Stimulated activated CD4-positive, alpha-beta T cell treated with anti-CD3 and anti-CD28 coated beads, Interleukin-15, amount 100 ng/mL, for 1 hour (primary cell): ENCODE measurements around the gene STAG1.
"Not testable (repeated sequence)": the region's sequence is repeated elsewhere in the genome, so short reads cannot be mapped to it uniquely, and the experiment has no call there.

Experiments
- DNase-seq, 2 donors: peaks; one replicate each; pipeline ENCODE4 v3.0.0-alpha.2; 2020; ENCODE audit warnings: low read depth in 1 of 2, low spot score in 1 of 2

The STAG1 gene

GRCh38 chr3:136606216-136606615 lies 146.0 kb downstream of the STAG1 start:
- not testable (repeated sequence) for DNase-seq

DNA sequence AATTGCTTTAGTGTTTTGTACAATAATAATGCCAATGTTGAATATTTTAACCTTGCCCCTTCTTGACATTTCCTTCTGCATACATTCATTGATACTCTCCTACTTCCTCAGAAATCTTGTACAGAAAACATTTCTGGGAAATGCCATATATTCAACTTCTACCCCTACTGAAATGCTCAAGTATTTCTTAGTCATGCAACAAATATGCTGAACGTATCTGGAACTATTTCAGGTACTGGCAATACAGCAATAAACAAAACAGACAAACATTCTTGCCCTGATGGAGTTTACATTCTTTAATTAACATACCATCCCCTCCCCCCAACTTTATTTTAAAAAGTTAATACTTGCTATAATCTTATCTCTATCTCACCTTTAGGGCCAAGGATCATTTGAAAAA lies 147.2 kb downstream of the STAG1 start:
- no peak for DNase-seq

- no peak for DNase-seq
These were observed 149.4 kb downstream of the STAG1 start for GRCh38 chr3:136602818-136603217.

DNA sequence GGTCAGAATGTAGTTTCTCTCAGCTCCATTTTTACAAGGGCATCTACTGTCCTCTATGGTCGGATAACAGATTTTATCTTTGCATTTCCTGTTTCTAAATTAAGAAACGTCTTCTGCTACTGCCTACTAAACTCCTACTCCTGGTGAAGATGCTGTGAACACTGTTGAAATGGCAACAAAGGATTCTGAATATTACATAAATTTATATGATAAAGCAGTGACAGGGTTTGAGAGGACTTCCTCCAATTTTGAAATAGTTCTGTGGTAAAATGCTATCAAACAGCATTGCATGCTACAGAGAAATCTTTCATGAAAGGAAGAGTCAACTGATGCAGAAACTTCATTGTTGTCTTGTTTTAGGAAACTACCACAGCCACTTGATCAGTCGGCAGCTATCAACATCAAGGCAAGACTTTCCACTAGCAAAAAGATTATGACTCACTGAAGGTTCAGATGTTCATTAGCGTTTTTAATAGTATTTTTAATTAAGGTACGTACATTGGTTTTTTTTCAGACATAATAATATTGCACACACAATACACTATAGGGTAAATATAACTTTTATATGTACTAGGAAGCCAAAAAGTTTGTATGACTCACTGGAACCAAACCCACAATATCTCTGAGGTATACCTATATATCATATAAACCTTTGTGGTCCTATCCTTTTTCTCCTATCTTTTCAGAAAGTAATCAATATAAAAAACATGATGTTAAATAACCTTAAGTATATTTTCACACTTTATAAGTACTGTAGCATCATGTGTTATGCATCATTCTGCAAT lies 156.1 kb downstream of the STAG1 start:
- DNase-seq = no peak

DNA sequence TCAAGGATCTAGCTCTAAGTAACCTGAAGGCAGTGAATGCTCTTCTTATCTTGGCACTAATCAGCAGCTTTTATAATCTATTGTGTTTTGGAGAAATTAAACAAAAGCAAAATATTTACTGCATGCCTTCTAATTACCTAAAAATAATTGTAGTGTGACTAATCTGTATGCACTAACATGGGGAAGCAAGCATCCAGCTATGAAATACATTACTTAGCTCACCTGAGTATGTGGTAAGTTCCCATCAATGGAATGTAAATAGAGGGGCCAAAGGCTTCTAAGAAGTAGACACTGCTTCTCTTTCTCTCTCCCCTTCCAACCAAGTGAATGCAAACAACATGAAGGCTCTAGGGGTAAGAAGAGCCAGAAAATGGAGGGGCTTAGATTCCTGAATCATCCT lies 165.6 kb downstream of the STAG1 start:
- DNase-seq = no peak

DNA sequence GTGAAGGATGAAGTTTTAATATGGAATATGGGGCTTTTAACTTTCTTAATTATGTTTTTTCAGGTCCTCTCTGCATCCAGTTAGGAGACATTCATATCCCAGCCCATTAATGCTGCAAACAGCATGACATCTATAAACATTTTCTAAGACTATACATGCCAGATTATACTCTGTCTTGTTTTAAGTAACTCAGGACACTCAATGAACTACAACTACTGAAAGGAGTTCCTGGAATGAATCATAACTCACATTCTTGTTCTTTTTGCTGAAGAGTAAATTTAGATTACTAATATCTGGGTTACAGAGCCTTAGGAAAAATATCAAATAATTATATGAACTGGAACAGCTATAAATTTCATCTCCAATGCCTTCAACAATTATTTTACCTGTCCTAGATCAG lies 167.4 kb downstream of the STAG1 start:
- no peak for DNase-seq

DNA sequence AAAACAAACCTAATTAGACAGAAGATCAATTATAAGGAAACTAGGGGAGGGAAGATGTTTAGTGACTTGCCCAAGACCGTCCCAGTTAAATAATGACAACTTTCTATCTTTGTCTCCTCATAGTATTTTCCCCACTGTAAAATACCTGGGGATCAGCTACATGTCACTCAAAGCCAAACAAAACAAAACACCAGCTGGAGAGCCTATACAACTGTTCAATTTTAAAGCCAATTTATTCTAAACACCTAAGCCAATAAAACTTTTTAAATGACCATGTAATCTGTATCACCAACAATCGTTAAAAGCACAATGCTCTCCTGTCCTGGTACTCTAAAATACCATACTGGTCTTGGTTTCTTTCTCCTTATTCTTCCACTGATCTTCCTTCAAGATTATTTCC lies 168.4 kb downstream of the STAG1 start:
- DNase-seq = no peak

DNA sequence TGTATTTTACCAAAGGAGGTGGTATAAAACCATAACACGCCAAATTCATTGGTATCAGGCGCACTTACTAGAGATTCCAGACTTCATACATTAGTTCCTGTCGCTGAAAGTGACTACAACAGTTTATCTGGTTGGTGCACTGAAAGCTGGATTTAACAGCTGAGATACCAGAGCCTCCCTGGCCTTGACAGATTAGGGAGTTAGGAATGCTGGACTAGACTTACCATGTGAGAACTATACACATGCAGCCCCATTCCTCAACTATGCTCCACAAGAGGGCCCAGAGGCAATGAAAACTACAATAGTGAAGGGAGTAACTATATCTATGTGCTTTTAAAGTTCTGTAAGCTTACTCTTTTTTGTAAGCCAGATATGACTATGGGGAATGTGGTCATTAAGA lies 174.4 kb downstream of the STAG1 start:
- no peak for DNase-seq

DNA sequence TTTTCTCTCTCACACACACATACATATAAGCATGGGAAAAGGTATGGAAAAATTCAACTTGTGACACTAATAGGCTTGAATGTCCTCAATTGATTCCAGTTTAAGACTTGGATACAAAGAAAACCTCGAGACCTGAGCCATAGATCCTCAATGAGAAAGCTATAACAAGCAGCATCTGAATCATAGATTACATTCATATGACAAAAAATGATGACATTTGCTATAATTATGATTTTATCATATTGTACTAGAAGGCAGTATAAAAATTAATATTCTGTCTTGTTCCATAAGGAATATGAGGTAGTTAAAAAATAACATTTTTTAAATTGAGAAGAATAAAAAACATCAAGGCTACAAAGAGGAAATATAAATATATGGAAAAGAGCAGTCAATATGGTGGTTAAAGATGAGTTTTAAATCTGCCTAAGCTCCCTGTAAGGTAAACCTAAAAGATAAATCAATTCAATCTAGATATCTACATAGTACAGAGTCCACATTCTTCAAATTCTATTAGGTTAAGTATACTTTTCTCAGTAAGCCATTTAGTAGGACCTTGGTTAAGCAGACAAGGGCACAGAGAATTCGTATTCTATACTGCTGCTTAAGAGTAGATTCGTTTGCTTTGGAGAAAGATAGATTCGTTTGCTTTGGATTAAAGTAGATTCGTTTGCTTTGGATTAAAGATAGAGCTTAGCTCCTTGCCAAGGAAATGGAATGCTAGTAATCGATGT lies 175.7 kb downstream of the STAG1 start:
- DNase-seq = no peak

DNA sequence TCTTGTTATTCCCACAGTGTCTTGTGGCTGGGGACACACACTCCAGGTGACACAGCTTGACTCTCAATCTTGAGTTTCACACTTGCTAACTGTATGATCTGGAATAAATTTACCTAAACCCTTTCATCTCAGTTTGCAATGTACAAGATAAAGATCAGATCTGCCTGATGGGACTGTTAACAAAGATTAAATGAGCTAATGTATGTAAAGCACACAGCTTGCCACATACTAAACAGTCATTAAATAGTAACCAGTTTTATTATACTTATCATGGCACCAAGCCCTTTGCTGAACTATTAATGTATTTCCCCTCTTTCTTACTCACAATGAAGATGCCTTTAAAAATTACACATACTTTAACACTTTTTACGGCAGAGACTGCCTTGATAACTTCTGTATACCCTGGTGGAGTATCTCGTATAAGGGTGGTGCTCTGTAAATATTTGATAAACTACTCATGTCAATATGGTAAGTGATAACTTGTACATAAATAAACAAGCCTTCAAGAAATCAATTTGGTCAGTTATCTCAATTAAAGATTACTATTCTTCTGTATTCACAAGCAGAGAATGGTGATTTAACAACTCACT lies 184.5 kb downstream of the STAG1 start:
- DNase-seq = no peak

- DNase-seq = not testable (repeated sequence)
These were observed 187.2 kb downstream of the STAG1 start for GRCh38 chr3:136564962-136565361.

- DNase-seq = no peak
These were observed 190.2 kb downstream of the STAG1 start for GRCh38 chr3:136562026-136562425.

GRCh38 chr3:136559896-136560295 lies 192.3 kb downstream of the STAG1 start:
- no peak for DNase-seq

GRCh38 chr3:136549461-136549860 lies 202.7 kb downstream of the STAG1 start:
- DNase-seq = not testable (repeated sequence)

GRCh38 chr3:136547293-136547692 lies 204.9 kb downstream of the STAG1 start:
- no peak for DNase-seq

GRCh38 chr3:136546720-136547119 lies 205.5 kb downstream of the STAG1 start:
- no peak for DNase-seq

- DNase-seq = no peak
These were observed 206.4 kb downstream of the STAG1 start for GRCh38 chr3:136545664-136546268.

- DNase-seq = no peak
These were observed 207.6 kb downstream of the STAG1 start for GRCh38 chr3:136544532-136544931.

DNA sequence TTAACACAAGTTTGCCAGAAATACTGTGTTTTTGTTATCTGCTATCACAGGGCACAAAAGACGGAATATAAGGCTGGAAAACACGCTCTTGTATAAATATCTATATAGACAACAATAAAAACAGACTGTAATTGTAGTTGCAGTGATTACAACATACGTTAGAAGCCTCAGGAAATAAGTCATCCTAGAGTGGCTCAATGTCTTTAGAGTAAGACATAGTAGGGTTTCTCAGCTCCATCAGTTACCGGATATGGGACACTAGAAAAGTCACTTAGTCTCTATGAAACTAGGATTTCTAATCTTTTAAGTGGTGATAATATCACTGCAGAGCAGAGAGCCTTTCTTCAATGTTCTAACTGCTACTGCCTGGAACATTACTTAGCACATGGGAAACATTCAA lies 208.8 kb downstream of the STAG1 start:
- DNase-seq = no peak

DNA sequence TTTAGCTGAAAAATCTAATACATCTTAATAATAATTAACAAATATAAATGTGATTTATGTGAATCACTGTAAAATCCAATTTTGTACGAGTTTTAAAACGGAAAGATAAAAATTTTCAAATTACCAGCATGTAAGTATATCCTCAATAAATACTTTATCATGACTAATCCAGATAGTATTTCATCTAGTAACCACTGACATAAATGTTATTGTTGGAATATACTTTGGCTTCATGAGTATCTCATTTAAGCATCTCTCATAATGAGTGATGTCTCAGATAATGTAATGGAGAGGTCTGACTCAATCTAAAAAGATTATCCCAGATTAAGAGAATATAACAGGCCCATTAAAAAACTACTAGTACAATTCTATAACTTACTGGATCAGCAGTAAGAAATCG lies 216.3 kb downstream of the STAG1 start:
- DNase-seq = no peak

GRCh38 chr3:136532766-136533165 lies 219.4 kb downstream of the STAG1 start:
- DNase-seq = no peak

DNA sequence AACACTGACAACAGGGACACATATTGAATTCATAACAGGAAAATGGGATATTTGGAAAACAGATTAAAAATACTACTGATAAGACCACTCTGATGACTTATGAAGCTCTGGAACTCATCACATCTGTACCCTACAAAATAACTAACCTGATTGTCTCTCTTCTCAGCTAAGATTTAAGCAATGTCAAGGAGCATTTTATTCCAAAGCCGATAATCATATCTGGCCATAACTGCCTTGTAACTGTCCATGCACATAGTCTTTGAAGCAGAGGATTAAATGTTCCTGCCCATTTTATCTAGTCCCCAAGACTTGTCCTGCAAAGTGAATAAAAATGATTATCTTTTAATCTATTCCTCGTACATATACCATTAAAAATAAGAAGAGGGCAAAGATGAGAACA lies 234.1 kb downstream of the STAG1 start:
- DNase-seq = no peak
